ENCODE results near the gene FILIP1L.

Gene FILIP1L

DNA sequence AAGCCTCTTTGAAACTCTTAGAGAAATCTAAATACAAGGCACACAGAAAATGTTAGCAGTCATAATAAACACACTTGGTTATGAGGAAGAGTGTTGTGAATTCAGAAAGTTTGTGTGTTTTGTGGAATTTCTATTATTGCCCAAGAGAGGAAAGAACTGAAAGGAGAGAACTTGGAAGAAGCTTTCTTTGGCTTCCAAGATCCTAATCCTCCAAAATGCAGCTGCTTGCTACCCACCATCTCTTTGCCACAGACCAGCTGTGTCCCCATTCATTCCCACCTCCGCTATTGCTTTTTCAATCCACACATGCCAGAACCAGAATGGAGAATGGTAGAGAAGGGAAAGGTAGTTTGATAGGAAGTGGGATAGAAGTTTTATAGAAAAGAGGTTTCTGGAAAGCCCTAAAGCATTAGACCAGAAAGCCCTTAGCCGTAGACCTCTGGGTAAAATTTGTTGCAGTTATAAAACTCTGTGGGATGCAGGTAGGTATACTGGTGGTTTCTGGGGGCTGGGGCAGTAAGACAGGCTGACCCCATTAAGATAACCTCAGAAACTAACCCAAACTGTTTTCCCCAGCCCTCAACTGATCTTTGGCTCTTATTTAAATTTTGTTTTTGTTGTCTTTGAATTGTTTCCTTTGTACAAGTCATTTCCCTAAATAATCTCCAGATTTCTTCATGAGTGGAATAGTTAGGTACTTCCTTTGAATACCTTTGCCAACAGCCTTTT, 108.5 kb downstream of the FILIP1L start:
- DNase-seq: no peak

DNA sequence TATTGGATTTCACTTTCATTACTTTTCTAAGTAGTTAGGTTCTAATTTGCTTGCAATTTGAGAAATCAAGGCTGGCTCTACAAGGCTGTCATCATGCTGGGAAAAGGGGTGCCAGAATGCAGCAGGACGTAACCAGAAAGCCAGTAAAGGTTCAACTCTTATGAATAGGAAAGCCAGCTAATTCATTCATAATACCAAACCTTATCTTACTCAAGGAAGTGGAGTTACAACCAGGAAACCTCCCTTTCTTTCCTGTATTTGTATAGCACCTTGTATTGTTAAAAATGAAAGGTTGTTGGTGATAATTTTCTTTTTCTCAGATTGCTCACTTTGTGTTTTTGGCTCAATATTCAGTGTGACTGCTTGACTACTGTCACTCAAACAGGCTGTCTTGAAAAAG, 109.4 kb downstream of the FILIP1L start:
- no peak for DNase-seq

DNA sequence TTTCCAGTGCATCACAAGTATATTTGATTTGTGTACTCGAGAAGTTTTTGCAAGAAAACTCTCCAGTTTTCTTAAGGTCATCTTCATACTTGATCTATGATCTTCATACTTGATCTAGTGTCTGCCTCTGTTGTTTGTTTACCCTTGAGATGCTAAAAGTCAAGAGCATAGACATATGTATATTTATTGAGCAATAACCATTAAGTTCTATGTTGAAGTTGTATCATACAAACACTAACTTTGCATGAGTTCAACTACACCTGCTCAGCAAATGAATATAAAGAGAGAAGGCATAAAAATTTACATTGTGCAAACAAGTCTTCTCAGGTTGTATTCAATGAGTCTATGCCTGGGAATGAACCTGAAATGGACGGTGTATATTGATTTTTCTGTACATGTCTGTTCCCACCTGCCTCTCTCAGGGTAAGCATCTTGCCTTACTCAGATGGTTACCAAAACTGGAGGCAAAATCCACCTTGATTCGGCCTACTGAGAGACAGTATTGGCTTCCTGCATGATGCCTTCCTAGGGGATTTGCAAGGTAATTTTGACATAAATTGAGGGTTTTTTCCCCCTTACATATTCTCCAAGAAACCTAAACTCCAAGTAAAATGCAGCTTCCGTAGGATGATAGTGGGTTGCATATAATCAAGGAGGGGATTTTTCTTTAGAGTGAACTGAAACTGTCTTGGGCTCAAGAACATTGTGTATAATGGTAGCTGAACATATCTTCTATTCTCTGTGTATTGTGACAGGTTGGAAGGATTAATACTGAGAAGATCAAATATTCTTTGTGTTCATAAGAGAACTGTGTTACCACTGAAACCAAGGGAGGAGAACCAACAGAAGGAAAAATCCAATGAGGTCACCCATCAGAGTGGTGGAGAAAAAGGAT, 110.4 kb downstream of the FILIP1L start:
- DNase-seq: no peak

DNA sequence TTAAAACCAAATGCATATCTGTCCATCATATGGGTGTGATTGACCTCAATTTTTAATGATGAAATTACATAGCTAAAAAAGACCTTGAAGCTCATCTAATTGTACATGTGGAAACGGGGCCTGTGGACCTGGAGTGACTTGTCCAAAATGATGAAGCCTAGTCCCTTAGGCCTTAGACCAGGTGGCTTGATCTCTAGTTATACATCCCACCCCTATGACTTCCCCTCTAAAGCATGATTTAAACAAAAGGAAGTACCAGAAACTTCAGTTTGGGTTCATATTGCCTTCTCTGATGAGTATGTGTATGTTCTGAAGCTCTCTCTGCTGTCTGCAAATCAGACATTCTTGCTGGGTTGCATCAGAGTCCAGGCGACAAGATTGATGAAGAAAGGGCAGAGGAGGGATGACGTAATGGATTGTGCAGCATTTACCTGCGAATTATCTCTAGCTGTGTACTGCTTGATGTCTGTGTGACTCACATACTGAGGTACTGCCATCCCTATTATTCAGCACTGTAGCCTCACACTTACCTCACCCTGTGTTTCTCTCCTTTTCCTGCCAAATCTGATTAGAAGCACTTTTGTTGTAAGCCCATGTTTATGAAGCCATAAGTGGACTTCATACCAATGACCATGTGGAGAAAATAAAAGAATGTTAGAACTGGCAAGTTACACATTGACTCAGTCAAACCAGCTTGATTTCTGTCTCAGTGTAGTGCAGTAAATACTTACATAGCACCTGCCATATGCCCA, 111.5 kb downstream of the FILIP1L start:
- peak; percentile 94 for DNase-seq

DNA sequence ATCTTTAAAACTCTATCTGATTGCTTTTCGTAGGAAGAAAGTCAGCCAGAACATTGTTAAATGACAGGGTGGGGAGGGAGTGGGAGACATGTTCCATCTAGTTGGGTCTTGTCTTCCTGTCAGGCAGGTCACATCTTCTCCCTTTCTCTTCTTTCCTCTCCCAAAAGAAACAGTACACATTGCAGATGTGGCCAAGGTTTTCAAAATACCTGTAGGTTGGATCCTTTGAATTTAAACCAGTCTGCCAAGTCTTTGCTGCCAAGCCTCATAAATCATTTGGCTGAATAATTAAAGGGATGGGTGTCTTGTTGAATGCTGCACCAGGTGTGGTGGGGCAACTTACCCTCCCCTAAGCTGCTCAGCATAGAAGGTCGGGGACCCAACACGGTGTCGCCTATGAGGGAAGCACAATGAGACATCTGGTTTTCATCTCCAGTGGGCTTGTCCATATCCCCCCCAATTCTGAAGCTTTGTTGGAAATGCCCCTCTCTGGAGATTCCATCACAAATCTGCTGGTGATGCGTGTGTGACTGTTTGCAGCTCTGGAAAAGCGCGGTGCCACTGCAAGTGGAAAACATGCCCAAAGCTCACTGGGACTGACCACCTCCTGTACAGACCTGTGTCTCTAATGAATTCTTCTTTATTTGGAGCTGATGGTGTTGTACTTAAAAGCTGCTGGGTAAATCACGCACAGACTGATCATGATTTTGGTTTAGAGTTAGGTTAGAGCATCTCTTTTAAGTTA, 112.6 kb downstream of the FILIP1L start:
- no peak for DNase-seq

DNA sequence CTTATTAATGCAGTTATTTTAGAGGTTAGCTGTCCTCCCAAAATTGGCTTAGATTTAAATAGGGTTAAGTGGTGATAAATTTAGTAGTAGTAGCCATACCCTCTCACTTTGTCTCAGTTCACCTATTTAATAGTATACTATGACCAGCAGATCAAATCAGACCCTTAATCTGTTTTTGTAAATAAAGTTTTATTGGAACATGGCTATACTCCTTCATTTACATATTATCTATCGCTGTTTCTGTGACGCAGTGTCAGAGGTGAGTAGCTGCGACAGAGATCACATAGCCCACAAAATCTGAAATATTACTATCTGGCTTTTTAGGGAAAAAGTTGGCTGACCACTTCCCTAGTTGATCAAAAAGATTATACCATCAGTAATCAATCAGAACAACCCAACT, 113.2 kb downstream of the FILIP1L start:
- no peak for DNase-seq

DNA sequence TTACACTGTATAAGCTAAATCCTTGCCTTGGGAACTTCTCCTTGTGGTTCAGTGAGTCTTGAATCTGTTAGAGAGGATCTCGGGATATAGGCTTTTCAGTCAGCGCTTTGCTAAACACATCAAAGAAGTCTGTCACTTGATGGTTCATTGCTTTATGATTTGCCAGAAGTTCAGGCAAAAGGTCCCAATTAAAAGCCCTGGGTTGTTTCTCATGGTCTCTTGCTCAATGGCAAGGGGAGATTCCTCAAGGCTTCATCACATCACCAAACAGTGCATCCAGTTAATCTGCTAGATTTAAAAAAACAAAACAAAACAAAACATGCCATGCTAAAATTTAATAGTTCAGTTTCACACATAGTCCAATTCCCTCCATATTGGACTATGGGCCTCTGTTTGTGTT, 114.8 kb downstream of the FILIP1L start:
- no peak for DNase-seq

DNA sequence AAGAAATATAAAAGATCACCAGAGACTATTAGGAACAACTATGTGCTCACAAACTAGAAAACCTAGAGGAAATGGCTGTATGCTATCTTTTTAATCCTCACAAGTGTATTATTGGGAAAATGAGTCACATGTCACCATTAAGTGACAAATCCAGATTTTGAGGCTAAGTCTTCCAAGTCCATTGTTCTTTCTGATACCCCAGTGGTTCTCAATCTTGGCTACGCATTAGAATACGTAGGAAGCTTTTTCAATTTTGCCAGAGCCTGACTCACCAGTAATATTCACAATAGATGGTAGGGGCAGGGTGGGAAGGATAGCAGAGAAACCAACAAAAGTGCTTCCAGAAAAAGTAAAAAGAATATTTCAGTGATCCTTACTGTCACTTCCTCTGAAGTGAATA, 117.0 kb downstream of the FILIP1L start:
- DNase-seq: no peak

DNA sequence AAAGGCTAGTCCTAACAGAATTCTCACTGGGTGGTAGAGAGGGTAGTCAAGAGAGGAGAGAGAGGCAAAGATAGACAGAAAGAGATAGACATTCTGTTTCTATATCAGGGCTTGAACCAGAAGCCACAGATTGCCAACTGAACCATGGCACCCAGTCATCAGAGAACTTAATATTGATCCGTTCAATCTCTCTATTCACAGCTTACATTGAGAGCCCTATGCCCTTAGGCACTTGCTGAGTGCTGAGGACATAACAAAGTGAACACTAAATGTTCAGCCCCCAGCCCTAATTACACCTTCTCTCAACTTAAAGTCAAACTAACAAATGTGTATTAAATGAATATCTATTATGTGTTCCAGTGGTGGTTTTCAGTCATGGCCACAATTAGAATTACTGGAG, 124.1 kb downstream of the FILIP1L start:
- no peak for DNase-seq

DNA sequence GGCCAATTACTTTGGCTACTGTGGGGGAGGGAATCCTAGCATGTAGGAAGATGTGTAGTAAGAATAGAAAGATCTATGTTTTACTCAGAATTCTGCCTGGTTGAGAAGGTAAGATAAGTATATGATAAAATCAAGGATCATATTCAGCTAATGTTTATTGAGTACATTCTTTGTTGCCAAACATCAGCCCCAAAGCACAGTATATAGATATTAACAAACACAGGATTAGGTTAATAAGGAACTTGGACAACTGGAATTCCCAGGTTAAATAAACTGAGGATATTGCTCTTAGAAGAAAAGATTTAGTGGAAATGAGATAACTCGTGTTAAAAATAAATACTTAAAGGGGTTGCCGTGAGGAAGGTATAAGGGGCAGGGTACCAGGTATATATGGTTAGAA, 129.6 kb downstream of the FILIP1L start:
- no peak for DNase-seq

DNA sequence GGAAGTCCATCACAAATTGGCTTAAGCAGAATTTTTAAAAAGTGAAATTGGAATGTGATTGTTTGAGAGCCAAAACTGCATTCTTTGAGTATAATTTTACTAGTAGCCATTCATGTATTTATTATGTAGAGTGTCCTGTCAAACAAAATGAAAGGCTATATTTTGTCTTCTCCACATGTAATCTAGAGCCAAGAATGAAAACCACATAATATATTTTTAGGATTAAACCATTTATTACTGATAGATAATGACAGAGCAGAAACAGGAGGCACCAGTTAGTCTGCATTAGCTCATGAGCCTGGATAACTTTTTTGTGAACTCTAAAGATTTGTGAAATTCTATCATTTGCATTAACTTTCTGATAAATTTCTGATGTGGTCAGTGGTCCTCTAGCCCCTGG, 130.2 kb downstream of the FILIP1L start:
- DNase-seq: peak; percentile 35

DNA sequence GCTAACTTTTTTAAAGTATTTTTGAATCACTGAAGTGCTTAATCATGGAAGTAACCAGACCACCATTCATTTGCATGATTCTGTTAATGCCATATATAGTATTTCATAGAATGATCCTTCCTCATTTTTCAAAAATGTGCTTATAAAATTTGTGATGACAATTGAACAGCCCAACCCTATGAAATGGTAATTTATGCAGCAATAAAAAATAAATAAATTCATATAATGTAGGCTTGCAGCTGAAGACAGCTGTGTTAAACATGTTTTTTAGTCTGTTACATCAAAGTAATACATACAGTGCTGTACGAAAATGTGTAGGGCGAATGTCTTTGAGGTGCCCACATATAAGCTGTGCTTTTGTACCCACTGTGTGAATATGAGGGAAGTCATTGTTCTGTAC, 131.7 kb downstream of the FILIP1L start:
- no peak for DNase-seq

DNA sequence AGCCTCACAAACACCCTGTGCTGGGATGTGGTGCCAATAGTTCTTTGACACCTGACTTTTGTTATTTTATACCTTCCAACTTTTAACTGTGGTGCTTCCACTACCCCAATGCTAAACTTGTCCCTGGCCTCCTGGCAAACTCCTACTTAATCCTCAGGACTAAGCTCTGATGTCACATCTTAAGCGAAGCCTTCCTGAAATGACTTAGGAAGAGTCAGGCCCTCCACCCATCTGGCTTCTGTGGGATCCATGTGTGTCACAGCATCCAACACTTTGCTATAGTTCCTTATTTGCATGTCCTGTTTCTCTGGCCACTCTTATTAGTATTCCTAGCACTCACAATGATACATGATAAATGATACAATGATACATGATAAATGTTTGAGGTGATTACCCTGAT, 133.2 kb downstream of the FILIP1L start:
- DNase-seq: no peak

DNA sequence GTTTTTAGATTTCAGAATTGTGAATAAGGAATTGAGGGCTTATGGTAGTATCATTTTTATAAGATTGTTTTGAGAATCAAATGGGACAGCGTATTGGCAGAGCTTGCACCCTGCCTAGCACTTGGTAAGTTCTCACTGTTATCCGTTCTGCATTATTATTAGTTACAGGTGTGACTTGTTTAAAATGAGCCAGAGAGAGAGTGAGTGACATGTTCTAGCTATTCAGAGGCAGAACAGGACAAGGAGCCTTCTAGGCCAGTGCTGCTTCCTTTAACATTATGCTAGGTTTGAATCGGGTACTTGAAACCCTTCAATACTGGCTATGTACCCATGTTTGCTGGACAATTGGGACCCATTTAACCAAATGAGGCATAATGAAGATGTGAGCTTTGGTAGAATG, 133.7 kb downstream of the FILIP1L start:
- no peak for DNase-seq

DNA sequence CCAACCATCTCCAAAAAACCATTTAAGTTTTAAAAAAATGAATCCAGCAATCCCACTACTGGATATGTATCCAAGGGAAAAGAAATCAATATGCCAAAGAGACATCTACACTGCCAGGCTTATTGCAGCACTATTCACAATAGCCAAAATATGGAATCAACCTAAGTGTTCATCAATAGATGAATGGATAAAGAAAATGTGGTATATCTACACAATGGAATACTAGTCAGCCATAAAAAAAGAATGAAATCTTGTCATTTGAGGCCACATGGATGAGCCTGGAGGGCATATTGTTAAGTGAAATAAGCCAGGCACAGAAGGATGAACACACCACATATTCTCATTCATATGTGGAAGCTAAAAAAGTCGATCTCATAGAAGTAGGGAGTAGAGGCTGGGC, 136.1 kb downstream of the FILIP1L start:
- no peak for DNase-seq

DNA sequence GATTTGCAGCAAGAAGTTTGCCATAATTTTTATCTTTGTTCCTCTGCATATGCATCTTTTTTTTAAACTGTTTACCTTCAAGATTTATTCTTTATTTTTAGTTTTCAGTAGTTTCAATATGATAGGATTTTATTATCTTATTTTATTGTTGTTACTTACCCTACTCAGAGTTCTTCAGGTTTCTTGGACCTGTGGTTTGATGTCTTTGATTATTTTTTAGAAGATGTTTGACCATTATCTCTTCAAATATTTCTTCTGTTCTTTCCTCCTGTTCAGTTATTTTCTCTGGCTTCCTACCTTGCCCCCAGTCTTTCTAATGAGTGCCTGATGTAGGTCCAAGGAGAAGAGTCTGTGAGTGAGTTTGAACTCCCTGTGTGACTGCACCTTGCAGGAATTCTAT, 137.7 kb downstream of the FILIP1L start:
- DNase-seq: no peak

DNA sequence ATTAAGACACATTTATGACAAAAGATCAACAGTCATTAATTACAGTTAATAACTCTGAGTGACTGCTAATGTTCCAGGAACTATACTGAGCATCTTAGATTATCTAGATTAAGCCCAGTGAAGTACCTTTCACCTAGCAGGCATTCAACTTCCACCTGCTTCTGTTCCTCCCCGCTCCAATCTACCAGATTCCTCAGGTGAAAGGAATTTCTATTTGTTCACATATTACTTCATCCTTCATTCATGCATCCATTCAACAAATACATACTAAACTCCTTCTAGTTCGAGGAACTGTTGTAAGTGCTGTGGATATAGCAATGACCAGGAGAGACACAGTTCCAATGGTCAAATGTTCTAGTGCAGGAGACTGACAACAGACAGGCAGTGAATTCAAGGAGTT, 139.3 kb downstream of the FILIP1L start:
- DNase-seq: no peak

DNA sequence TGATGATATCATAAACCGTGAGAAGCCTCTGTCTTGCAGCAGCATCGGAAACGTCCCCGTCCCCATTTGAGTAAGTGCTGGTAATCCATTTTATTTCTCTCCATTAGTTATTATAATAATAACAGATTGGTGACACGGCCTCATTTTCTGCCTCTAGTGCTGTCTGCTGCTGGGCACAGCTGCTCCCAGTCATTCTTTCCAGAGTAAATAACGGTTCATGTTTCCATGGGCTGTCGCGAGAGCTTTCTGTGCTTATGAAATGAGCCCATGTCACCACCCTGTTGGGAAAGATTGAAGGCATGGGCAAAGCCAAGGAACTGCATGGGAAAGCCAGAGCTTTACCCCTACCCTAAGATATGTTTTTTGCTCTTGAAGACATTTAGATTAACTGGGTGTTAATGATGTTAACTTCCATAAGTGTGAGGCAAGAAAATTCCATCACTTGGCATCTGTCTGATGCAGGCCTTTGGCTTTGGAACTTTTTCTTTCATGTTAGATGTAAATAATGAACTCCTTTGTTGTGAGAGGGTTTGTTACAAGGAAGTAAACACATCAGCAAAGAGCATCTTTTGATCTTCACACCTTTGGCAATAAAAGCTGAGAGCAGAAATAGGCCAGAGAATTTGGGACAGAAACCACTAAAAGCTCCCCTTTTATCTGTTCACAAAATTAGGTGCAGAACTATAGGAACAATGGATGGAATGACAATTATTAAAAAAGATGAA, 141.8 kb downstream of the FILIP1L start:
- no peak for DNase-seq

DNA sequence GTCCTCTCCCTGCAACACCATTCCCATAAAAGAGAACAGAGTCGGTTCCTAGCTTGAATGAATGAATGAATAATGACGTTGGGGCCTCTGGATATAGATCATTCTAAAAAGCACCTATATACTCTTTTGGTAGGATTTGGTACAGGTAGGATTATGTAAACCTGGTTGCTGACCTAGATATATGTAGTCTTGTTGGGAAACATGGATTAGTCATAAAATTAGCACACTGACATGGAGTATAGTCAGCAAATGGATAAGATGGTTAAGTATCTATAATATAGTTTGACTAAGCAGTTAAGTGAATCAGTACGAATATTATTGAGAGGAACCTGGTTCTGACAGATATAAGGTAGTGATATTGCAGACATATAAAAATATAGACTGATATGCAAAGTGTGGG, 142.5 kb downstream of the FILIP1L start:
- DNase-seq: no peak

DNA sequence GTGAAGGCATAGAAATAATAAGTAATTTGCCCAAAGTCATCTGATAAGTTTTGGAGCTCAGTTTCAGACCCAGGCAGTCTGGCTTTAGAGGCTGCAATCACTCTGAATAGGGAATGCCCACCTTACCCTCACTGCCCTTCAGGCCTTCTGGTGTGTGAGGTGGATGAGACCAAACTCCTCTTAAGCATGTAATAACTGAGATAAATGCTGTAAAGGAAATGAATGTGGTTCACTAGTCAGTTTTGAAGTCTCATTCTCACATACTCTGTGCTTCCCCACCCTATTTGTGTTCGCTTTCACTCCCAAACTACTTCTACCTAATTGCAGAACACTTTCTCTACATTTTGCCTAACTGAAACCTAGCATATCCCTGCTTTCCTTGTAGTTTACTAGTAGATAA, 144.1 kb downstream of the FILIP1L start:
- no peak for DNase-seq

DNA sequence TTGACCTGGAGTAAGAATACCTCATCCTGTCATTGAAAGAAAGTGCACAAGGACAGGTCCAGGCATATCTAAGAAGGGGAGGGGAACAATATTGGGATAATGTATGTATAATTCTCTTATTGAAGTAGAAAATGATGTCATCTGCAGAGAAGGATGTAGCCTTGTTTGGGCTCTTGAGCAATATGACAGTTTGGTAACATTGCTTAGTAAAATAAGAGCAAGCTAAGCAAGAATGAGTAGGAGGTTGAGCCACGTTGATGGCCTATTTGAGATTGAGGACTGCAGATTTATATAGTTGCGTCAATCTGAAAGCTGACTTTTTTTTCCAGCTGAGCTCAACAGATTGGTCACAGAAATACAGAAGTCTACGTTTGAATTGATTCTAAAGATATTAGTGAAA, 145.2 kb downstream of the FILIP1L start:
- no peak for DNase-seq

DNA sequence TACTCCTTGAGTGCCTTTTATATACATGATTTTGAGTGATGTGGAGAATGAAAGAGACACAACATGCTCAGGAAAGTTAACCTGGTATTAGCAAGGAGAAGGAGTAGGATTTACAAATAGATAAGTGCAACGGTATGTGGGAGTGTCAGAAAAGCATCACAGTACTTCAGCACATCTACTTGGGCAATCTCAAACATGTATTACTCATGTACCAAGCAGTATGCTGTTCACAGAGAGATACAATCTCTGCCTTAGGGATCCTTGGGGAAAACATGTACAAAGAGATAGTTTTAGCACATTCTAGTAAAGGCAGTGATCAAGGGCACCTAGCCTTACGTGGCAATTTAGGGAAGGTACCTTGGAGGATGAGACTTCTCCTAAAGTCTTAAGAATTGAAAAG, 146.5 kb downstream of the FILIP1L start:
- DNase-seq: peak; percentile 73
